ENCODE measurements around the gene PPFIA1.
"Not testable (repeated sequence)": the region's sequence is repeated elsewhere in the genome, so short reads cannot be mapped to it uniquely, and the experiment has no call there.

The PPFIA1 gene

GRCh38 chr11:70326833-70327232 lies 56.3 kb downstream of the PPFIA1 start:
- DNase-seq = no peak

- no peak for DNase-seq
Measured at GRCh38 chr11:70327717-70328116, 57.2 kb downstream of the PPFIA1 start.

- DNase-seq = no peak
Measured at GRCh38 chr11:70328556-70328955, 58.1 kb downstream of the PPFIA1 start.

GRCh38 chr11:70331320-70331843 lies 60.9 kb downstream of the PPFIA1 start:
- DNase-seq = not testable (repeated sequence)

GRCh38 chr11:70331901-70332300 lies 61.4 kb downstream of the PPFIA1 start:
- DNase-seq = no peak

GRCh38 chr11:70332567-70332966 lies 62.1 kb downstream of the PPFIA1 start:
- DNase-seq = no peak

GRCh38 chr11:70333261-70333660 lies 62.8 kb downstream of the PPFIA1 start:
- no peak for DNase-seq

GRCh38 chr11:70334351-70334995 lies 64.0 kb downstream of the PPFIA1 start:
- DNase-seq = no peak

- no peak for DNase-seq
Measured at GRCh38 chr11:70335511-70335910, 65.0 kb downstream of the PPFIA1 start.

- DNase-seq = no peak
Measured at GRCh38 chr11:70338594-70338993, 68.1 kb downstream of the PPFIA1 start.

GRCh38 chr11:70339066-70339465 lies 68.6 kb downstream of the PPFIA1 start:
- no peak for DNase-seq

GRCh38 chr11:70341881-70342429 lies 71.5 kb downstream of the PPFIA1 start:
- no peak for DNase-seq

- no peak for DNase-seq
Measured at GRCh38 chr11:70343636-70344035, 73.1 kb downstream of the PPFIA1 start.

- DNase-seq = no peak
Measured at GRCh38 chr11:70348191-70348590, 77.7 kb downstream of the PPFIA1 start.

GRCh38 chr11:70348608-70349007 lies 78.1 kb downstream of the PPFIA1 start:
- DNase-seq = no peak

GRCh38 chr11:70351646-70352045 lies 81.2 kb downstream of the PPFIA1 start:
- DNase-seq = no peak

- no peak for DNase-seq
Measured at GRCh38 chr11:70352100-70352499, 81.6 kb downstream of the PPFIA1 start.

GRCh38 chr11:70352601-70353000 lies 82.1 kb downstream of the PPFIA1 start:
- no peak for DNase-seq

GRCh38 chr11:70353329-70353728 lies 82.8 kb downstream of the PPFIA1 start:
- no peak for DNase-seq

- DNase-seq = peak; percentile 16
Measured at GRCh38 chr11:70353900-70354568, 83.5 kb downstream of the PPFIA1 start.

GRCh38 chr11:70354629-70355028 lies 84.1 kb downstream of the PPFIA1 start:
- DNase-seq = no peak

GRCh38 chr11:70358753-70359152 lies 88.3 kb downstream of the PPFIA1 start:
- no peak for DNase-seq

GRCh38 chr11:70359451-70360205 lies 89.1 kb downstream of the PPFIA1 start:
- no peak for DNase-seq
